Nephron (organoid): ENCODE results near the gene CLEC16A.

ENCODE experiments used
- H3K27ac Mint-ChIP-seq, 3 experiments: 2 replicates each; pipeline ENCODE4 v1.8.0; 2020; ENCODE audit warnings: mixed read lengths in 3 of 3, mild to moderate bottlenecking in 2 of 3, moderate library complexity in 1 of 3
- H3K27me3 Mint-ChIP-seq: 2 replicates; pipeline ENCODE4 v1.8.0; 2021; ENCODE audit warnings: low read depth, mild to moderate bottlenecking, moderate library complexity, mixed read lengths
- H3K36me3 Mint-ChIP-seq: 2 replicates; pipeline ENCODE4 v1.8.0; 2020; ENCODE audit warnings: low read depth, mixed read lengths
- H3K4me1 Mint-ChIP-seq: 2 replicates; pipeline ENCODE4 v1.8.0; 2020; ENCODE audit warnings: mixed read lengths
- H3K4me3 Mint-ChIP-seq, 3 experiments: 2 replicates each; pipeline ENCODE4 v1.8.0; 2020; ENCODE audit warnings: mild to moderate bottlenecking in 3 of 3, mixed read lengths in 3 of 3, moderate library complexity in 2 of 3
- H3K9me3 Mint-ChIP-seq: 2 replicates; pipeline ENCODE4 v1.8.0; 2020; ENCODE audit warnings: mixed read lengths
- TF ChIP-seq, protein P1 (sequence below), 3 experiments: fragments of 200-600 bp; sonication (generic); IDR thresholded peaks; one replicate each; pipeline ENCODE4 v1.5.0; 2021; ENCODE audit warnings: antibody characterized with exemption in 3 of 3; ENCODE audit not compliant: unreplicated experiment in 3 of 3

CLEC16A gene

GRCh38 chr16:10992112-10992511 is 47.7 kb downstream of the CLEC16A start:
- H3K4me3 Mint-ChIP-seq: no peak overlapping the region
- no peaks in the 10 kb centered on the region for H3K9me3 Mint-ChIP-seq
- peak overlapping the region; percentile 18 to 48 (median 21) for H3K27ac Mint-ChIP-seq
- peaks cover 43% of the 10 kb centered on the region for H3K36me3 Mint-ChIP-seq
- no peaks in the 10 kb centered on the region for H3K27me3 Mint-ChIP-seq
- TF ChIP-seq, protein P1, sequence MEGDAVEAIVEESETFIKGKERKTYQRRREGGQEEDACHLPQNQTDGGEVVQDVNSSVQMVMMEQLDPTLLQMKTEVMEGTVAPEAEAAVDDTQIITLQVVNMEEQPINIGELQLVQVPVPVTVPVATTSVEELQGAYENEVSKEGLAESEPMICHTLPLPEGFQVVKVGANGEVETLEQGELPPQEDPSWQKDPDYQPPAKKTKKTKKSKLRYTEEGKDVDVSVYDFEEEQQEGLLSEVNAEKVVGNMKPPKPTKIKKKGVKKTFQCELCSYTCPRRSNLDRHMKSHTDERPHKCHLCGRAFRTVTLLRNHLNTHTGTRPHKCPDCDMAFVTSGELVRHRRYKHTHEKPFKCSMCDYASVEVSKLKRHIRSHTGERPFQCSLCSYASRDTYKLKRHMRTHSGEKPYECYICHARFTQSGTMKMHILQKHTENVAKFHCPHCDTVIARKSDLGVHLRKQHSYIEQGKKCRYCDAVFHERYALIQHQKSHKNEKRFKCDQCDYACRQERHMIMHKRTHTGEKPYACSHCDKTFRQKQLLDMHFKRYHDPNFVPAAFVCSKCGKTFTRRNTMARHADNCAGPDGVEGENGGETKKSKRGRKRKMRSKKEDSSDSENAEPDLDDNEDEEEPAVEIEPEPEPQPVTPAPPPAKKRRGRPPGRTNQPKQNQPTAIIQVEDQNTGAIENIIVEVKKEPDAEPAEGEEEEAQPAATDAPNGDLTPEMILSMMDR (IDR thresholded peaks at IDR 0.05; ENCODE audit: unreplicated experiment in 3 of 3): no peak
- H3K4me1 Mint-ChIP-seq: peaks cover 28% of the 10 kb centered on the region

DNA sequence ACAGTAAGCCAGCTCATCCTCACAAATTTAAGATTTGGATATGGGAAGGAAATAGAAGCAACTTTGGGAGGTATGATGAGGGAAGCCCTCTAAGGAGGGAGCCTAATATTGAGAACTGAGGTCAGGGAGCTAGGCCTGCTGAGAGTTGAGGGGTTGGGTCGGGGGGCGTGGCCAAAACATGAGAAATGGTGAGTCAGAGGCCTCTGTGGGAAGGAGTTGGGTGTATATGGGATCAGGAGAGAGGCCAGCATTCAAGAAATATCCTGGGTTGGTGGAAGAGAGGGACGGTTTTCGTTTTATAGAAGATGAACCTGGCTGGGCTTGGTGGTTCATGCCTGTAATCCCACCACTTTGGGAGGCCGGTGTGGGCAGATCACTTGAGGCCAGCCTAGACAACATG is 48.4 kb downstream of the CLEC16A start:
- H3K36me3 Mint-ChIP-seq: peaks cover 45% of the 10 kb centered on the region
- H3K9me3 Mint-ChIP-seq: no peaks in the 10 kb centered on the region
- H3K4me3 Mint-ChIP-seq: no peak overlapping the region
- H3K4me1 Mint-ChIP-seq: peaks cover 28% of the 10 kb centered on the region
- H3K27ac Mint-ChIP-seq: peak overlapping the region in 1 of 3 experiments; percentile 48
- TF ChIP-seq, protein P1 (IDR thresholded peaks at IDR 0.05; ENCODE audit: unreplicated experiment in 3 of 3): no peak
- H3K27me3 Mint-ChIP-seq: no peaks in the 10 kb centered on the region

GRCh38 chr16:10993649-10994048 is 49.3 kb downstream of the CLEC16A start:
- TF ChIP-seq, protein P1 (IDR thresholded peaks at IDR 0.05; ENCODE audit: unreplicated experiment in 3 of 3): no peak
- H3K36me3 Mint-ChIP-seq: peaks cover 44% of the 10 kb centered on the region
- H3K27ac Mint-ChIP-seq: no peak overlapping the region
- H3K27me3 Mint-ChIP-seq: no peaks in the 10 kb centered on the region
- H3K9me3 Mint-ChIP-seq: no peaks in the 10 kb centered on the region
- H3K4me3 Mint-ChIP-seq: no peak overlapping the region
- H3K4me1 Mint-ChIP-seq: peaks cover 28% of the 10 kb centered on the region

- Mint-ChIP-seq H3K9me3 (no peaks in the 10 kb centered on the region), H3K27ac (no peak overlapping the region), H3K4me3 (no peak overlapping the region), H3K27me3 (no peaks in the 10 kb centered on the region), H3K4me1 (peaks cover 27% of the 10 kb centered on the region), H3K36me3 (peaks cover 48% of the 10 kb centered on the region)
- TF ChIP-seq, protein P1 (IDR thresholded peaks at IDR 0.05; ENCODE audit: unreplicated experiment in 3 of 3): no peak
These were observed 50.2 kb downstream of the CLEC16A start for GRCh38 chr16:10994571-10994970.

DNA sequence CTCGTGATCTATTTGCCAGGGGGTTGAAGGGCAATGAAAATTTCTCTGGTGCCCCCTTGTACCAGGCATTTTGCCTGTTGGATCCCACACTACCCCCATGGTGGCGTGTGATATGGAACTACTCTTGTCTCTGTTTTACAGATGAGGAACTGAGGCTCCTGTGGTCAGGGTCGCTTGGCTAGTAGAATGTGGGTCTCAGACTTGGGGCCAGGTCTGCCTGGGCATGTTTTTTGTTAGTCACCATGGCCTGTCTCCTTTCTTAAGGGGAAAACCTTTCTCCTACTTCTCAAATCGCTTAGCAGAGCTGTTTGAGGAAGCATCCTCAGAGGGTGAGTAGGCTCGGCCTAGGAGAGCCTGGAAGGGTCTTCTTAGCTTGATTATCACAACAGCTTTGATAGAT is 51.2 kb downstream of the CLEC16A start:
- Mint-ChIP-seq H3K36me3 (peaks cover 50% of the 10 kb centered on the region), H3K4me3 (no peak overlapping the region)

DNA sequence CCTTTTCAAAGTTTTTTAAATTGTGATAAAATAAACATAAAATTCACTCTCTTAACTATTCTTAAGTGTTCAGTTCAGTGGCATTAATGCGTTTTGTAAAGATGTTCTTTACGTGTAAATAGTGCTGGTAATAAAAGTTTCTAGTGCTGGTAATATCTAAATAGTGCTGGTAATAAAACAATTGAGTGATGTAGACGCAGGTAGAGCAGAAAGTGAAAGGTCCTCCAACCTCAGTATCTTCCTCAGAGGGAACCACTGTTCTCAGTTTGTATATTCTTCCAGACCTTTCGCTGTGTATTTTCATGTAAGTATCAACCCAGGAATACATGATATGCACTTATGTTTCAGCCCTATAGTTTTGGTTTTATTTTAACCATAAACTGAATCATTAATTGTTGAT is 53.1 kb downstream of the CLEC16A start:
- Mint-ChIP-seq H3K27ac (peak overlapping the region in 1 of 3 experiments; percentile 2), H3K4me1 (peaks cover 4% of the 10 kb centered on the region), H3K9me3 (no peaks in the 10 kb centered on the region), H3K4me3 (no peak overlapping the region), H3K27me3 (no peaks in the 10 kb centered on the region), H3K36me3 (peaks cover 49% of the 10 kb centered on the region)
- TF ChIP-seq, protein P1 (IDR thresholded peaks at IDR 0.05; ENCODE audit: unreplicated experiment in 3 of 3): no peak

More for the DNA sequence above, 51.2 kb downstream of the CLEC16A start:
- Mint-ChIP-seq H3K27me3 (no peaks in the 10 kb centered on the region), H3K27ac (no peak overlapping the region), H3K4me1 (peaks cover 19% of the 10 kb centered on the region), H3K9me3 (no peaks in the 10 kb centered on the region)
- TF ChIP-seq, protein P1 (IDR thresholded peaks at IDR 0.05; ENCODE audit: unreplicated experiment in 3 of 3): no peak
